ENCODE measurements around the gene ILF3. TPM values are rescaled to one million over a fixed set of nuclear protein-coding genes. Genes with fewer than 3 reads are reported as not detected.
A peak's percentile ranks its signal among the peaks of the same experiment; 100 is the strongest.

ILF3 gene
- total RNA-seq, 4 donors from 2014 or later: 122 to 232 (median 159) TPM

GRCh38 chr19:10641248-10641647 is 12.9 kb upstream of the ILF3 start:
- Histone ChIP-seq H3K36me3 (peaks cover 28 to 31% of the 10 kb centered on the region in 2 donors), H3K4me3 (replicated peaks in 1 of 3) (no peak overlapping the region), H3K4me1 (peaks cover 29 to 37% of the 10 kb centered on the region in 2 donors), H3K27ac (no peak overlapping the region), H3K9me3 (no peaks in the 10 kb centered on the region), H3K27me3 (no peaks in the 10 kb centered on the region)
- no peak for DNase-seq
- intact Hi-C loops (cut with DNase I): no loop called here
- no peak for TF ChIP-seq POLR2A (IDR thresholded peaks at IDR 0.05)
- 79 to 86% methylated on average over 4 of the region's 4 CpGs for WGBS, 2 donors

- Histone ChIP-seq H3K9me3 (no peaks in the 10 kb centered on the region), H3K36me3 (peaks cover 14 to 18% of the 10 kb centered on the region in 2 donors), H3K27ac (peak overlapping the region; percentile 82 to 89 (median 83)), H3K27me3 (no peaks in the 10 kb centered on the region), H3K4me1 (peaks cover 29 to 46% of the 10 kb centered on the region in 2 donors), H3K4me3 (replicated peaks in 1 of 3) (no peak overlapping the region)
- peak; percentile 47 to 51 for DNase-seq
- 56 to 63% methylated on average over 24 to 25 of the region's 25 CpGs for WGBS, 2 donors
- intact Hi-C loops (cut with DNase I): no loop called here
- TF ChIP-seq CTCF (IDR thresholded peaks at IDR 0.05) (no peak), POLR2A (IDR thresholded peaks at IDR 0.05) (no peak)
Measured at GRCh38 chr19:10642473-10643171, 11.5 kb upstream of the ILF3 start.

GRCh38 chr19:10643172-10643967 is 10.8 kb upstream of the ILF3 start:
- Histone ChIP-seq H3K36me3 (peaks cover 11% of the 10 kb centered on the region in 2 donors), H3K4me3 (replicated peaks in 1 of 3) (no peak overlapping the region), H3K27me3 (no peaks in the 10 kb centered on the region), H3K4me1 (peaks cover 29 to 46% of the 10 kb centered on the region in 2 donors), H3K27ac (peak overlapping the region; percentile 82 to 89 (median 83)), H3K9me3 (no peaks in the 10 kb centered on the region)
- peak; percentile 71 to 82 for DNase-seq
- TF ChIP-seq CTCF (IDR thresholded peaks at IDR 0.05) (no peak), POLR2A (IDR thresholded peaks at IDR 0.05) (no peak)
- WGBS, 2 donors: 21 to 22% methylated on average over 19 to 21 of the region's 21 CpGs
- intact Hi-C loops (cut with DNase I): no loop called here

GRCh38 chr19:10643968-10644259 is 10.2 kb upstream of the ILF3 start:
- TF ChIP-seq POLR2A (IDR thresholded peaks at IDR 0.05): no peak
- no peak for TF ChIP-seq CTCF (IDR thresholded peaks at IDR 0.05)
- Histone ChIP-seq H3K27me3 (no peaks in the 10 kb centered on the region), H3K27ac (peak overlapping the region; percentile 82 to 89 (median 83)), H3K36me3 (peaks cover 9 to 11% of the 10 kb centered on the region in 2 donors), H3K9me3 (no peaks in the 10 kb centered on the region), H3K4me3 (replicated peaks in 1 of 3) (no peak overlapping the region), H3K4me1 (peaks cover 29 to 46% of the 10 kb centered on the region in 2 donors)
- 8 to 9% methylated on average over 3 of the region's 3 CpGs for WGBS, 2 donors
- peak in 1 of 2 donors; percentile 70 for DNase-seq
- intact Hi-C loops (cut with DNase I): loop anchor here (2.0 kb wide), 1 partner anchor 61 kb away; no protein-coding TSS in a partner anchor

- H3K27me3 ChIP-seq: no peaks in the 10 kb centered on the region
- H3K4me1 ChIP-seq: peaks cover 29 to 43% of the 10 kb centered on the region in 2 donors
- no peak overlapping the region for H3K4me3 ChIP-seq (replicated peaks in 1 of 3)
- 15 to 18% methylated on average over 8 to 13 of the region's 14 CpGs for WGBS, 2 donors
- H3K36me3 ChIP-seq: peaks cover 7 to 9% of the 10 kb centered on the region in 2 donors
- peak; percentile 84 to 88 for DNase-seq
- H3K27ac ChIP-seq: peak overlapping the region; percentile 82 to 89 (median 83)
- no peaks in the 10 kb centered on the region for H3K9me3 ChIP-seq
- intact Hi-C loops (cut with DNase I): loop anchor here (2.0 kb wide), 1 partner anchor 62 kb away; no protein-coding TSS in a partner anchor
- TF ChIP-seq POLR2A (IDR thresholded peaks at IDR 0.05) (no peak), CTCF (IDR thresholded peaks at IDR 0.05) (peak; percentile 43 to 97 (median 88))
Measured at GRCh38 chr19:10644260-10645007, 9.7 kb upstream of the ILF3 start.

Data from thyroid gland (tissue), 4 donors.